HG02610 (cell line): ENCODE measurements around the gene EEF1AKMT3.
"Not testable (repeated sequence)": the region's sequence is repeated elsewhere in the genome, so short reads cannot be mapped to it uniquely, and the experiment has no call there.

Experiments used
- ATAC-seq: cut with Tn5 transposase; IDR thresholded peaks from one replicate; pipeline ENCODE4 v1.9.1; 2021; ENCODE audit warnings: mild to moderate bottlenecking, moderate library complexity; ENCODE audit not compliant: unreplicated experiment

Gene EEF1AKMT3

GRCh38 chr12:57764662-57765002 is 7.8 kb upstream of the EEF1AKMT3 start:
- ATAC-seq: peak; percentile 1

DNA sequence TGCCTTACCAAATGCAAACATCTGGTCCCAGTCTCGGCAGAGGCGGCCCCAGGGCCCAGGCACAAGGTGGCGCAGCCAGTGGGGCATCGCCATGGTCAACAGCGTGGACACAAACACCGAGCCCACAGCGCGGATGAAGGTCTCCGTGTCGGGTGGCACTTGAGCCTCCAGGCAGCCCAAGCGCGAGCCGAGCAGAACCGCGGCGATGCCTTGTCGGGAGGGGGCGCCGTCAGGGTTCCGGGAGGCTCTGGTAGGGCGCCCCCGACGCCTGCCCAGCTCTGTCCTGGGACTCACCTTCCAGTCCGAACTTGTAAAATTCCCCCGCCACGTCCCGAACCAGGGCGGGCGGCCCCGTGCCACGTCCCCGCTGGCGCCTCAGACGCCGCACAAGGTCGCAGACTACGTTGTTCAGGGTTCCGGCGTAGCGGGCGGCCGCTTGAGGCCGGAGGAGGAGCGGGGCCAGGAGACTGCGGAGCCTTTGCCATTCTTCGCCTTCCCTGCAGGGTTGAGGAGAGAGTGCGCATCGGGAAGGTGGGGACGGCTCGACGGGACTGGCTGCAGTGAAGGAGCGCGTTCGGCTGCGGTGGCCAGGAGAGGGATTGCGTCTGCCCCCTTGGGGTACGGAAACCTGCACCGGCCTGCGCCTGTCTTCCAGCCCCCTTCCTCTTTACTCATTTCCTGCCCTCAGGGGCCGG is 7.3 kb upstream of the EEF1AKMT3 start:
- ATAC-seq: peak; percentile 44

GRCh38 chr12:57765698-57766463 is 6.5 kb upstream of the EEF1AKMT3 start:
- ATAC-seq: no peak

GRCh38 chr12:57766464-57767304 is 5.7 kb upstream of the EEF1AKMT3 start, which contains the start of gene CYP27B1:
Gene CYP27B1 (minus strand): TSS chr12:57767078. CDS start chr12:57767041, 37 bp downstream.
- no peak for ATAC-seq

DNA sequence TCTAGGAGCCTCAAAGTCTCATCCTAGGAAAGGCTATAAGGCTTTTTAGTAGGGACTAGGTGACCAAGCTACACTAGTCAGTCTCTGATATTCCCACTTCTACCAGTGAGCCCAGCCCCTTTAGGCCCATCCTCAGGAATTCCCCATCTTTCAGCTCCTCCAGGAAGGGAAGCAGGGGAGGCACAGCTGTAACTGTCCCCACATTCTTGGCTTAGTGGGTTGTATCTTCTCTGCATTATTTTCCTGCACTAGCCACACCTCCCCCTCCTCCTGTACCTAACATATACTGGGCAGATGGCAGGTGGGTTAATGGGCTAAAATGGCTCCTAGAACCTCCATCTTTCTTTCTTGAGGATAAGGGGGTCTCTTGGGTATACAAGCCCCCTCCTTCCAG is 5.1 kb upstream of the EEF1AKMT3 start:
- ATAC-seq: no peak

- no peak for ATAC-seq
Measured at GRCh38 chr12:57767876-57768275, 4.5 kb upstream of the EEF1AKMT3 start.

DNA sequence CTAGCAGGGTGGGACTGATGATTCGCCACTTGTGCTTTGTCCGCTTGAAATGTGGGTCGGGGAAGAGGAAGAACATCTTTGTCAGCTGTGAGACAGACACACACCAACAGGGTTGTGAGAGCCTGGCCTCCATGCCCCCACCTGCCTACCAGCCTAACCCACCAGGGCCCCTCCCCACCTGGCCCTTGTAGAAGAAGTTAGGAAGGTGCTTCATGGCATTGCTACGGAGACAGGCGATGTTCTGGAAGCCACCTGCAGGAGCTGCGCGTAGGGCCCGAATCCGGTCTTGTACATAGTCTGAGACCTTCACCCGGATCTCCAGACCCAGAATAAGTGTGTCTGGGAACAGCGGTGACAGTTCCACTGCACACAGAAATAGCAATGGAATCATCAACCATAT is 2.8 kb upstream of the EEF1AKMT3 start:
- ATAC-seq: no peak

DNA sequence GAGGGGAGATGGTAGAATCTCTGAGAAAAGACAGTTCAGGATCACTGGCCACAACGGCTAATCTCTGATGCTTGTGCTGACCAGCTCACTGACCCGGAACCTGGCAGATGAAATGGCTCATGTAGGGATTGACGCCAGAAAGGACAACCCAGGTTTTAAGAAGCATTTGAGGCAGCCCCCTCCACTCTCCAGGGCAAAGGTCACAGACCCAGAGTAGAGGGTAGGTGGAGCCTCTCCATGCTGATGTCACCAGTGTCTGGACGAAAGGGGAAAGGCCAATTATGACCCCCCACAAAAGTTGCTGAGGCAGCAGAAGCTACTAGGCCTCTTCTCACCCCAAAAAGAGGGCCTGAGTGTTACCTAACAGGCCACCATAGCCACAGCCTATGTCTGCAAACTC is 1.7 kb upstream of the EEF1AKMT3 start:
- no peak for ATAC-seq

DNA sequence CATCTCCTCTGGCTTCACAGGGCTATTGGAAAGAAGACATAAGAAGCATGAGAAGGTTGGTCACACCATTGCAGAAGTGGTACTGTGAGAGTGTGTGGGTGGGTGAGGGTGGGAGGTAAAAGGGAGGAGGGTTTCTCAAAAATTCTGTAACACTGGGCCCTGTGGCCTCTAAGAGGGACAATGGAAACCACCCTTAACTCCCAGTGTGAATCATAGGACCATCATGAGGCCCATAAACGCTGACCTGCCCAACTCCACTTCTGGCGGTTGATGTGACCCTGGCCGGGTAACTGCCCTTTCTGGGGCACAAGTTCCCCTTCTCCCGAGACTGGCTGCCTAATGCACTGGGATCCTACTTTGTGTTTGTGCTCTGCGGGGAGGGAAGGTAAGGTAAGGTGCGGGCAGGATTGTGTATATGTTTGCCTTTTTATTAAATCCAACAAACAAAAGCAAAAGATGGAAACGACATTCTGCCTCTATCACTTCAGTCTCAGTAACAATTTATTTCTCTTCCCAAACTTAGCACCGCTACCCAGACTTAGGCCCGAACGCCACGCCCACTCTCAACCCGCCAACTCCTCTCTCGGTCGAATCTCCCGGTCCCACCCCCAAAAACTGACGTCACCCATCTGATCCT is 1.1 kb upstream of the EEF1AKMT3 start:
- ATAC-seq: peak; percentile 73

GRCh38 chr12:57771873-57772428 is 463 bp upstream of the EEF1AKMT3 start, which contains the start of gene METTL1:
Gene METTL1 (minus strand): TSS chr12:57772105. CDS start chr12:57772083, 22 bp downstream.
- ATAC-seq: peak; percentile 79

GRCh38 chr12:57774634-57775033 is 2.2 kb downstream of the EEF1AKMT3 start:
- ATAC-seq: not testable (repeated sequence)

- no peak for ATAC-seq
Measured at GRCh38 chr12:57775044-57775443, 2.6 kb downstream of the EEF1AKMT3 start.

DNA sequence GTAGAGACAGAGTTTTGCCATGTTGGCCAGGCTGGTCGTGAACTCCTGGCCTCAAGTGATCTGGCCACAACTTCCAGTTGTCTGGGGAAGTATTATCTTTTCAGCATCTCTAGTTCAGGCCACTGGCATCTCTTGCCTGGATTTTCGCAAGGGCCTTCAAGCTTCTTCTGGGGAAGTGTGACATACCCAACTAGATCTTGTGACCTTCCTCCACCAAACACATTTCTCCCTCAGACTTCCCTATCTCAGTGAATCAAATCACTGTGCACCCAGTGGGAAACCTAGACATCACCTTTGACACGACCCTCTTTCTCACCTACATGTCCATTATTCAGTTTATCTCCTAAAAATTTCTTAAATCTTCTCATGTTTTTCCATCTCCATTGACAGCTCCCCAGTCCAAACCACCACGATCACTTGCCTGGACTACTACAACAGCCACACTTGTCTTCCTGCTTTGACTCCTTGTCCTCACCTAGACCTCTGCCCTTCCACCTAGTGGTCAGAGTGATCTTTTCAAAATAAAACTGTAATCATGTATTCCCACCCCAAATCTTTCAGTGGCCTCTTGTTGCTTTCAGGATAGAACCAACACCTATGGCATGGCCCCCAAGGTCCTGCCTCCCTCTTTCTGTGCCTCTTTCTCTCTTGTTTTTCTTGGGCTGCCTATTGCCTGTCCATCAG is 3.3 kb downstream of the EEF1AKMT3 start:
- ATAC-seq: no peak

DNA sequence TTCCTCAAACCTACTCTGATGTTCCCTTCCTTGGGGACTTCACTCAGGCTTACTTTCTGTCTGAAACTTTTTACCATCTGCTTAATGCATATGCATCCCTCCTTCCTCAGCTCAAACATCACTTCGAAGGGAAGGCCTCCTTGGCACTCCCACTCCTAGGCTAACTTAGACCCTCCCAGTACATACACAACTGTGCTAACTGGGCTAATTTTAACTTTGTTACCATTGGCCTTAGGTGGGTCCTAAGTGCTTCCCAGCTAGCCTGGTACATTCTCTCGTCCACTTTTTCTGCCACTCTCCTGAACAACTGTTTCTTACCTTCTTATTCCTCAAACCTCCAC is 3.8 kb downstream of the EEF1AKMT3 start:
- no peak for ATAC-seq

DNA sequence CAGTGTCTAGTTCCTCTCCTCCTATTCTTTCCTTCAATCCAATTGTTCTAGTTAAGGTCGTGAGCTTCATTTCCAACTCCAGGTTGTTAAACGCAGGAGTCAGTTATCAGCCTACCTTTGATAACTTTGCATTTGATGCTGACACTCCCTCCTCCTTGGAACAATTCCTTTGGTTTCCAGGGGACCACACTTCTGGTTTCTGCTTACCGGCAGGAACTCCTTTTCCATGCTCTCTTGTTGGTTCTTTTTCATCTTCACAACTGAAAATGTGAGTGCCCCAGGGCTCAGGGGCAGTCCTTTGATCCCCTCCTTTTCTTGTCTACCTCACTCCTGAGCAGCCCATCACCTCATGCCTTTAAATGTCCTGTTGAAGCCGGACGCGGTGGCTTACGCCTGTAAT is 5.0 kb downstream of the EEF1AKMT3 start:
- ATAC-seq: no peak

- no peak for ATAC-seq
Measured at GRCh38 chr12:57777911-57778310, 5.5 kb downstream of the EEF1AKMT3 start.

DNA sequence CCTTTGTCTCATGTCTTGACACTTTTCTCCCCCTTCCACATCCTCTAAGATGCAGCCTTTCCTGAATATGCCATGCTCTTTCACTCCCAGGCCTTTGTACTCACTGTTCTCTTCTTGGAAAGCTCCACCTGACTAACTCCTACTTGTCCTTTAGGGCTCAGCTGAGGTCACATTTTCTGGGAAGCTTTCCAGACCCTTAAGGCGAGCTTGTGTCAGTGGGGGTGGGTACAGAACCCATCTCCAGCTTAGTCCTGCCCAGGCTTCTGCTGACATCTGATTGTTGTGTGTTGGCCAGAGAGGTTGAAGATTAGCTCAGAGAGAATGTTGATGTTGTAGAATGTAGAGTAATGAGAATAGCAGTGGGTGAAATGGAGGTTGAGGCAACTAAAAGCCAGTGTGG is 7.3 kb downstream of the EEF1AKMT3 start:
- no peak for ATAC-seq

DNA sequence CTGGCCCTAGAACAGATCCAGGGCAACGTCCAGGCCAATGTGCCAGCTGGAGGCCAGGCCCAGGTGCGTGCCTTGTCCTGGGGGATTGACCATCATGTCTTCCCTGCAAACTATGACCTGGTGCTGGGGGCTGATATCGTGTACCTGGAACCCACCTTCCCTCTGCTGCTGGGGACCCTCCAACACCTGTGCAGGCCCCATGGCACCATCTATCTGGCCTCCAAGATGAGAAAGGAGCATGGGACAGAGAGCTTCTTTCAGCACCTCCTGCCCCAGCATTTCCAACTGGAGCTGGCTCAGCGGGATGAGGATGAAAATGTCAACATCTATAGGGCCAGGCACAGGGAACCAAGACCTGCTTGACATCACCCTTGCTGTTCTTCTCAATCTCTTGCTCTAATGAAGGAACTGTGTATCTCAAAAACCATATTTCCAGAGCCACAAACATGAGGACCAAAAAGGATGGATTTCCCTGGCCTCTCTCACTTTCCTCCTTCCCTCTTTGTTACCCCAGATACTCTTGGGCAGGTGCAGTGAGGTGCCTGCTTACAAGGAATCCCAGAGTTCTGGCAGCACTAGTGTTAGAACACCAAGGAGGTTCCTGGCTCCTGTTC is 8.0 kb downstream of the EEF1AKMT3 start:
- ATAC-seq: no peak

DNA sequence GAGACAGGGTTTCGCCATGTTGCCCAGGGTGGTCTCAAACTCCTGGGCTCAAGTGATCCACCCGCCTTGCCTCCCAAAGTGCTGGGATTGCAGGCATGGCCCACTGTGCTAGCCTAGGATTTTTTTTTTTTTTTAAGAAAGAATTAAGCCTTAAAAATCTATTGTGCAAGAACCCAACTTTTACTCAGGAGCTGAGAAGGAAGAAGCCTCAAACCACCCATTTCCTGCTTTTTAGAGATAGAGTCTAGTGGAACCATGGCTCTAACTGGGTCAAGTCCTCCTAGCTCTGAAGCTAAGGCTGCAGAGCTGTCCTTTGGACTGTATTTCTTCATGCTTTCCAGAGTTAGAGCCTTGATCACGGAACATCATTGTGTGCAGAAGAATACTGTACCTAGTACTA is 8.8 kb downstream of the EEF1AKMT3 start:
- no peak for ATAC-seq

DNA sequence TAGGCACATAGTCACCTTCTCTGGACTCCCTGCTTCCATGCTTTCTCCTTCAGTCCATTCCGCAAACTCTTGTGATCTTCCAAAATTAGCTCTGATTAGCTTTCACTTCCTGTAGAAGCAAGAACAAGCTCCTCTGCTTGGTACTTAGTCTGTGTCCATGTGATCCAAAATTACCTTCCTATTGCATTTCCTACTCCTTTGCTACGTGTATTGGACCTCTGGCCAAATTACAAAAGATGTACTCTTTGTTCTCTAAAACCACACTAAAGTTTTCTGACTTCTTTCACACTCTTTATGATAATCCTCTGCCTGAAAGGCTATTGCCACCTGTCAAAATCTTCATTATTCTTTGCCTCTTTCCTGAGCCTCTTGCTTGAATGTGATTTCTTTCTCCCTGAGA is 9.4 kb downstream of the EEF1AKMT3 start:
- ATAC-seq: no peak
